CD4-positive, alpha-beta T cell treated with Interleukin-2 at 100 ng/mL for 4 hours (primary cell): ENCODE results near the gene CALR.
A peak's percentile ranks its signal among the peaks of the same experiment; 100 is the strongest.

Experiments
- DNase-seq: peaks from one replicate; pipeline ENCODE4 v3.0.0-alpha.2; 2020; ENCODE audit warnings: low spot score

CALR gene

DNA sequence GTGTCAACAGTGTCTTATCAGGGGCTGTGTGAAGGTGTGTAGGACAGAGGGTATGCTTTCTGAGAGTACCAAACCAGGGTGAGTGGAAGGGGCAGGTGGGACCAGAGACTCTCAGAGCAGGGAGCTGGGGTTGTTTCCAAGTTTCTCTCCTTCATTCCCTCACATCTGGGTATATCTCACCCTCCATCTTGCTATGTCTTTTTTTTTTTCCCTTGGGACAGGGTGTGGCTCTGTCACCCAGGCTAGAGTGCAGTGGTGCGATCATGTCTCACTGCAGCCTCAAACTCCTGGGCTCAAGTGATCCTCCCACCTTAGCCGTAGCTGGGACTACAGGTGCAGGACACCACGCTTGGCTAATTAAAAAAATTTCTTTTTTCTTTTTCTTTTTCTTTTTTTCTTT, 41.6 kb downstream of the CALR start:
- no peak for DNase-seq

DNA sequence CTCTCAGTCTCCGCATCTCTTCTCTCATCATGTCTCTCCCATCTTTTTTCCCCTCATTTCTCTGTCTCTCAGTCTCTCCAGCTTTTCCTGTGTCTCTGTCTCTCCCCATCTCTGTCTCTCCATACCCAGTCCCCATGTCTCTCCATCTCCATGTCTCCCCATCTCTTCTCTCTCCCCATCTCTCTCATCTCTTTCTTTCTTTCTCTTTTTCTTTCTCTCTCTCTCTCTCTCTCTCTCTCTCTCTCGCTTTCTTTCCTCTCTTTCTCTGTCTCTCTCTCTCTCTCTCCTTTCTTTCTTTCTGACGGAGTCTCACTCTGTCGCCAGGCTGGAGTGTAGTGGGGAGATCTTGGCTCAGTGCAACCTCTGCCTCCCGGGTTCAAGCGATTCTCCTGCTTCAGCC, 44.2 kb downstream of the CALR start:
- no peak for DNase-seq

DNA sequence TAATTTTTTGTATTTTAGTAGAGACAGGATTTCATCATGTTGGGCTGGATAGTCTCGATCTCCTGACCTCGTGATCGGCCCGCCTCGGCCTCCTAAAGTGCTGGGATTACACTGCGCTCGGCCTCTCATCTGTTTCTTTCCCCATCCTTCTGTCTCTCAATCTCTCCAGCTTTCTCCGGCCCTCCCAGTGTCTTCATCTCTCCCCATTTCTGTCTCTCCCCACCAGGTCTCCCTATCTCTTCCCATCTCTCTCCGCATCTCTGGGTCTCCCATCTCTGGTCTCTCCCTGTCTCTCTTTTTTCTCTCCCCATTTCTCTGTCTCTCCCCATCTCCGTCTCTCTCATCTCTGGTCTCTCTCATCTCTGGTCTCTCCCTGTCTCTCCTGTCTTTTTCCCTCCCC, 44.7 kb downstream of the CALR start:
- no peak for DNase-seq

DNA sequence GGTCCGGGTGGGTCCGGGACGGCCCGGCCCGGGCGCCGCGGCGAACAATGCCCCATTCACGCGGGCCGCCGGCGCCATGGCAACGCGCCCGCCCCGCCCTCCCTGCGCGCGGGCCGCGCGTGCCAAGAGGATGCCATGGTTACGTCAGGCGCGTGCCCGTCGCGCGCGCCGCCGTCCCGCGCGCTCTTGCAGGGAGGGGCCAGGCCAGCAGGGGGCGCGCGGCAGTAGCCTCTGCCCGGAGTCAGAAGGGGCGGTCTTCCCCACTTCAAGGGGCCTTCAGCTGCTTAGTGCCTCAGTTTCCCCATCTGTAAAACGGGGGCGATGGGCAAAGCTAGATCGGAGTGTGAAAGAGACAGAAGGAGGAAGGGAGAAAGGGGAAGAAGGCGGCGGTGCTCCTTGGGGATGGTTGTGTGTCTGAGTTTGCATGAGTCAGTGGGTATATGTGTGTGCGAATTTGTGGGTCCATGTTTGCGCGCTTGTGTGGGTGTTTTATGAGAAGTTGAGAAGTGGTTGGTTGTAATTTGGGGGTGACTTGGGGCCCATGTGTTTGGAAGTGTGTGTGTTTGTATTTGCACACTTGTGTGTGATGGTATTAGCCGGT, 45.2 kb downstream of the CALR start:
- peak; percentile 81 for DNase-seq

DNA sequence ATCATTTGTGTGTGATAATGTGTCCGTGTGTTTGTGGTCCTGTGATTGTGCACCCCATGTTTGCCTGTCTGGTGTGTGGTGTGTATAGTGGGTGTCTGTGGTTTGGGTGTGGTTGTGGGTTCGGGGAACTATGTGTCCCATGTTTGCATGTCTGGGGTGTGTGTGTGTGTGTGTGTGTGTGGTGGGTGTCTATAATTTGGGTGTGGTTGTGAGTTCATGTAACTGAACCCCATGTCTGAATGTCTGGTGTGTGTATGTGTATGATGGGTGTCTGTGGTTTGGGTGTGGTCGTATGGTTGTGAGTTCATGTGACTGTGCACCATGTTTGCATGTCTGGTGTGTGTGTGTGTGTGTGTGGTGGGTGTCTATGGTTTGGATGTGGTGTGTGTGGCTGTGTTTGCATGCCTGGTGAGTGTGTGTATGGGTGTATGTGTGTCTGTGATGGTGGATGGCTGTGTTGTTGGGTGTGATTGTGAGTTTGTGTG, 45.8 kb downstream of the CALR start:
- peak; percentile 19 for DNase-seq

DNA sequence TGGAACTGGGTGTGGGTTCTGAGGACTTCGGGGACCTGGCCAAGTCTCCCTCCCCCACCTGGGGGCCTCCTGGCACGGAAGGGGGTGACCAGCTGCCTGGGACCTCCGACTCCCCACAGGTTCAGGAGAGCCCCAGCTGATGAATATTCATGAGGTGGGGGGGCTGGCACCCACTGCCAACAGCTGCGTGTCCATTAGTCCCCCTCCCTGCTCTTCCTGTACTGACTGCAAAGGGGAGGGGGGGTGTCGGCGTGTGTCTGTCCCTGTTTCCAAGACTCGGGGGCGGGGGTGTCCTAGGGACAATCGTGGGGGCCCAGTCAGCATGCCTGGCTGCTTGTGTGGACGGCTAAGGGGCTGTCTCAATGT, 46.3 kb downstream of the CALR start:
- no peak for DNase-seq

DNA sequence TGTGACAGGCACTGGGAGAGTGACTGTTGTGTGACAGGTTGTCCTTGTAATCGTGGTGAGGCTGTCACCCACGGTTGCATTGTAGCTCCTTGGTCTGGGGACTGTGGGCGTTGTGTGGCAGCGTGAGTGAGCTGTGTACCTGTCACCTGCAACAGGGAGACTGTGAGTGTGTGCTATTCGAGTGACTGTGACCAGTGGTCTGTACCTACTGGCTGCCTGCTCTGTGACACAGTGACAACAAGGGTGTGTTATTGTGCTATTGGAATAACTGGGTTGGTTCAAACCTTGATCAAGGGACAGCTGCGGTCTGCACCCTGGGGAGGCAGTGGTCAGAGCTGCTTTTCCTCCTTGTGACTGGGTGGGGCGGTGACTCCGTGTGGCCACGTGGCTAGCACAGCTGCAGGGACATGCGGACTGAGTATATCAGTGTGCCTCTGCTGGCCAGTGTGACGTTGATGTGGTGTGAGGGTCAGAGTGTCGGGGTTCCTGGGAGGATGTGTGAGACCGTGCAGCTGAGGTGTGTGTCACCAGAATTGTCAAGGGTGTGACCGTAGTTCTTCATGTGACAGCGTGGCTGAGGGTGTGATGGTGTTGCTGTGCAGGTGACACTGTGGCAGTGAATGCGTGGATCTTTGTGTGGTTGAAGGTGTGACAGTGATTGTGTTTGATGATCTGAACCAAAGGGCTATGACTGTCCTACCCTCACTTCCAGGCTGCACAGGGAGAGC, 46.8 kb downstream of the CALR start:
- DNase-seq: peak; percentile 25

DNA sequence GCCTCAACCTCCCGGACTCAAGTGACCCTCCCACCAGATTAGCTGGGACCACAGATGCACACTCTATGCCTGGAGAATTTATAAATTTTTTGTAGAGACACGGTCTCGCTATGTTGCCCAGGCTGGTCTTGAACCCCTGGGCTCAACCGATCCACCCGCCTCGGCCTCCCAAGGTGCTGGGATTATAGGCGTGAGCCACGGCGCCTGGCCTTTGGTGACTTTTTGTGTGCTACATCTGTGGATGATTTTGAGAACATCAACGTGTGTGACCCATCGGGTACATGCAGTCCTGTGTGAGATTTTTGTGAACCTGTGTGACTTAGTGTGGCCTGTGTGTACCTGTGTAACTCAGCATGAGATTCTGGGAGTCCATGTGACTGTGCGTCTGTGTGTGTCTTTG, 48.3 kb downstream of the CALR start:
- DNase-seq: no peak

DNA sequence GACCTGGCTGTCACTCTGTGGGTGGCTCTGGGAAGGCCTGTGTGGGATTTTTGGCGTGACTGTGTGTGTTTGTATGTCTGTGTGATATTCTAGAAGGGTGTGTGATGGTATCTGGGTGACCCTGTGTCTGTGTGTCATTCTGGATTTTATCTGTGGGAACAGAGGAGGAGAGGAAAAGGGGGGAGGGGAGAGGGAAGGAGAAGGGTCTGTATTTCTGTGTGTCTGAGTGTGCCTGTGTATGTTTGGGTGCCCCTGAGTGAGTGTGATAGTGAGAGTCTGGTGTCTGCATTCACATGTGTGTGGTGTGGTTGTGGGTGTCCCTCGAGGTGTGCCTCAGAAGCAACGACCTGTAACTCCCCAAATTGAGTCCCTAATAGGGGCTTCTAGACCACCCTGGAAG, 48.8 kb downstream of the CALR start:
- no peak for DNase-seq

DNA sequence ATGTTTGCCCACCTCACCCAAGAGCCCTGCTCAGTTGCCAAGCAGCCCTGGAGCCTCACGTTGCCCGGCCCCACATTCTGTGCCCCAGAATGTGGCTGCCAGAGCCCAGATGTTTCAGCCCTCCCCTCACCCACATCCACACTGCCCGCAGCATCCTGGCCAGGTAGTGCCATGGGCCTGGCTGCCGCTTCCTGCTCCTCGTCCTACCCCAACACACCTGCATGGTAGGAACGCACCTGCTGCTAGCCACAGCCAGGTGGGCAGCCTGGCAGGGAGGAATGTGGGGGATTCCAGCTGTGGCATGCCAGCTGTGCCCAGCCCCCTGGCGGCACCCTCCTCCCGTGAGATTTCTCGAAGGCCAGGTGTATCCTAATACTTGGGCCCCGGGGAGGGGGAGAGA, 49.4 kb downstream of the CALR start:
- DNase-seq: no peak

DNA sequence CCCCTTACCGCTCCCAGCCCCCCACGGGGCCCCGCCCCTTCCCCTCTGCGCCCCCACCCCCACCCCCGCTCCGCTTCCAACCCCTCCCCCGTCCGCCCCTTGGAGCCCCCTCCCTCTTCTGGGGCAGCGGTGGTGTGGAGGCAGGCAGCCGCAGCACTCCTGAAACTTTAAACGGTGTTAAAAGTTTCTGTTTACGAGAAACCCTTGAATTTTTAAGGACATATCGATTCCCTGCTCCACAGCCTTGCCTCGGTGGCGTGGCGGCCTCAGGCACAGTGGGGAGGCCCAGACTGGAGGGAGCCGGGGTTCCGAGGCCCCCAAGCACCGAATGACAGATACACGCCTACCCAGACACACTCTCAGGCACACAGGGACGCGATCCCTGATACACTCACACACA, 52.0 kb downstream of the CALR start:
- DNase-seq: no peak

DNA sequence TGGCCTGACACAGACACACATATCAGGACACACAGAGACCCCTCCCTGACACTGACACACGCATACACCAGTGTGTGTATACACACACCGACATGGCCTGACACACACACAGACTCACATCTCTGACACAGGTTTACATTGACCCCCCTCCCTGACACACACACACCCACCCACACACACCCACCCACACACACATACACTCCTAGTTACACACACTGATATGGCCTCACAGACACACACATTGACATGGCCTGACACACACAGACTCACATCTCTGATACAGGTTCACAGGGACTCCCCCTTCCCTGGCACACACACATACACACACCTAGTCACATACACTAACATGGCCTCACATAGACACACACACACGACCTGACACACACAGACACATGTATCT, 52.4 kb downstream of the CALR start:
- no peak for DNase-seq

DNA sequence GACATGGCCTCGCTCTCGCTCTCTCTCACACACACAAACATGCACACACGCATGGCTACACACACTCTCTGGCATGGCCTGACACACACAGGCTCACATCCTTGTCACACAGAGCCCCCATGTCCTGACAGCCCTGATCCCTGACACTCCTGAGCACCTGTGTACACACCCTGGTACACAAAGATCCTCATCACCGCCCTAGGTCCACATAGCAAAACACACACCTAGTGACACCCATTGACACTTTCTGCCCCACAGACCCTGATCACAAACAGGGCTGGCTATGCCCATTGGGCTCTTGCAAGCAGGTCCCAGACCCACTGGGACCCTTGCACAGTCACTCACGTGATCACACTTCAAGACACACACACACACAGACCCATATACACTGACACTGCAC, 52.9 kb downstream of the CALR start:
- DNase-seq: no peak

DNA sequence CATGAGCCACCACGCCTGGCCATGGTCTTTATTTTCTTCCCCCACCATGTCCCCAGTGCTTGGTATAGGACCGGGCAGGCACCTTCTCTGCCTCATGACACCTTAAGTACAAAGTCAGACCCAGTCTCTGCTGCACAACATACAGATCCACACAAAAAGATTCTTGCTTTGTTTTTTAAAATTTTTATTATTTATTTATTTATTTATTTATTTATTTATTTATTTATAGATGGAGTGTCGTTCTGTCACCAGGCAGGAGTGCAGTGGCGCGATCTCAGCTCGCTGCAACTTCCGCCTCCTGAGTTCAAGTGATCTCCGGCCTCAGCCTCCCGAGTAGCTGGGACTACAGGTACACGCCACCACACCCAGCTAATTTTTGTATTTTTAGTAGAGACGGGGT, 54.3 kb downstream of the CALR start:
- DNase-seq: no peak

DNA sequence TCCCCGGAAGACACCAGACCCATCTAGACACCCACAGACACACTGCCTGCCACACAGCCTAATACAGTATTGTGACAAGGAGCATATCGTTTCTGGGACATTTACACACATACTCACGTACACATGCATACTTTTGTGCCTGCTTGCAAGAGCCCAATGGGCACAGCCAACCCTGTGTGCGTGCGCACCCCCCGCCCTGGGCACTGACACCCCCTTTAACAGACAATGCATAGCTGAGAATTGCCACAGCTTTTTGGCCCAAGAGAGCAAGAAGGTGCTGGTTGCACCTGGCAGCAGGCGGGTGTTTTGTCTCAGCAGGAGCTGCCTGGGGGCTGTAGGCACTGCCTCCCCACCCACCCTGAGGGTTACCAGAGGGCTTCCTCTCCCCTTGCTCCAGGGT, 55.2 kb downstream of the CALR start:
- DNase-seq: no peak
